Glomerular endothelial cell (primary cell): ENCODE results near the gene UBR3. TPM values are rescaled to one million over a fixed set of nuclear protein-coding genes. Genes with fewer than 3 reads are reported as not detected.
"Not testable (repeated sequence)": the region's sequence is repeated elsewhere in the genome, so short reads cannot be mapped to it uniquely, and the experiment has no call there.

Experiments used
- DNase-seq: peaks from one replicate; pipeline ENCODE4 v3.0.0-alpha.2; 2011; ENCODE audit warnings: low read depth, low spot score; ENCODE audit errors: extremely low read depth
- total RNA-seq: library from RNA; depleted of rRNA; stranded (reverse); fragments of >200 nt; gene quantifications from 2 replicates; pipeline ENCODE4 v1.2.3, GENCODE V29; 2015

The UBR3 gene, protein sequence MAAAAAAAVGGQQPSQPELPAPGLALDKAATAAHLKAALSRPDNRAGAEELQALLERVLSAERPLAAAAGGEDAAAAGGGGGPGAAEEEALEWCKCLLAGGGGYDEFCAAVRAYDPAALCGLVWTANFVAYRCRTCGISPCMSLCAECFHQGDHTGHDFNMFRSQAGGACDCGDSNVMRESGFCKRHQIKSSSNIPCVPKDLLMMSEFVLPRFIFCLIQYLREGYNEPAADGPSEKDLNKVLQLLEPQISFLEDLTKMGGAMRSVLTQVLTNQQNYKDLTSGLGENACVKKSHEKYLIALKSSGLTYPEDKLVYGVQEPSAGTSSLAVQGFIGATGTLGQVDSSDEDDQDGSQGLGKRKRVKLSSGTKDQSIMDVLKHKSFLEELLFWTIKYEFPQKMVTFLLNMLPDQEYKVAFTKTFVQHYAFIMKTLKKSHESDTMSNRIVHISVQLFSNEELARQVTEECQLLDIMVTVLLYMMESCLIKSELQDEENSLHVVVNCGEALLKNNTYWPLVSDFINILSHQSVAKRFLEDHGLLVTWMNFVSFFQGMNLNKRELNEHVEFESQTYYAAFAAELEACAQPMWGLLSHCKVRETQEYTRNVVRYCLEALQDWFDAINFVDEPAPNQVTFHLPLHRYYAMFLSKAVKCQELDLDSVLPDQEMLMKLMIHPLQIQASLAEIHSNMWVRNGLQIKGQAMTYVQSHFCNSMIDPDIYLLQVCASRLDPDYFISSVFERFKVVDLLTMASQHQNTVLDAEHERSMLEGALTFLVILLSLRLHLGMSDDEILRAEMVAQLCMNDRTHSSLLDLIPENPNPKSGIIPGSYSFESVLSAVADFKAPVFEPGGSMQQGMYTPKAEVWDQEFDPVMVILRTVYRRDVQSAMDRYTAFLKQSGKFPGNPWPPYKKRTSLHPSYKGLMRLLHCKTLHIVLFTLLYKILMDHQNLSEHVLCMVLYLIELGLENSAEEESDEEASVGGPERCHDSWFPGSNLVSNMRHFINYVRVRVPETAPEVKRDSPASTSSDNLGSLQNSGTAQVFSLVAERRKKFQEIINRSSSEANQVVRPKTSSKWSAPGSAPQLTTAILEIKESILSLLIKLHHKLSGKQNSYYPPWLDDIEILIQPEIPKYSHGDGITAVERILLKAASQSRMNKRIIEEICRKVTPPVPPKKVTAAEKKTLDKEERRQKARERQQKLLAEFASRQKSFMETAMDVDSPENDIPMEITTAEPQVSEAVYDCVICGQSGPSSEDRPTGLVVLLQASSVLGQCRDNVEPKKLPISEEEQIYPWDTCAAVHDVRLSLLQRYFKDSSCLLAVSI (N-terminal part only)
- total RNA-seq, result 18.5 and 28.5 TPM in 2 replicates

DNA sequence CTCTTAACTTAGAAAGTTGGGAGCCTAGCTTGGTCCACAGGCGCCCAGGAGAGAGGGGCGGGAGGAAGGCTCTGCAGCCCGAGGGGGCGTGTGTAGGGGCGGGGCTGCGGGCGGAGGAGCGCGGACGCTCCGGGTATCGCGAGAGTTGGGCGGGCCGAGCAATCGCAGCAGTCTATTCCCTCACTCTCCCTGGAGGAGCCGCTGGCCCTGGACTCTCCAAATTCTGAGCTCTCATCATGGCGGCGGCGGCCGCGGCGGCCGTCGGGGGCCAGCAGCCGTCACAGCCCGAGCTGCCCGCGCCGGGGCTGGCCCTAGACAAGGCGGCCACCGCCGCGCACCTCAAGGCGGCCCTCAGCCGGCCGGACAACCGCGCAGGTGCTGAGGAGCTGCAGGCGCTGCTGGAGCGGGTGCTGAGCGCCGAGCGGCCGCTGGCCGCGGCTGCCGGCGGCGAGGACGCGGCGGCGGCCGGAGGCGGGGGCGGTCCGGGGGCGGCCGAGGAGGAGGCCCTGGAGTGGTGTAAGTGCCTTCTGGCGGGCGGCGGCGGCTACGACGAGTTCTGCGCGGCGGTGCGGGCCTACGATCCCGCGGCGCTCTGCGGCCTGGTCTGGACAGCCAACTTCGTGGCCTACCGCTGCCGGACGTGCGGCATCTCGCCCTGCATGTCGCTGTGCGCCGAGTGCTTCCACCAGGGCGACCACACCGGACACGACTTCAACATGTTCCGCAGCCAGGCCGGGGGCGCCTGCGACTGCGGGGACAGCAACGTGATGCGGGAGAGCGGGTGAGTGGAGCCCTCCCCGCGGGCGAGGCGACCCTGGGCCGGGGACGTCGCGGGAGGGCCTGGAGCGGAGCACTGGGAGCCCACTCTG lies at the start of gene UBR3:
Gene UBR3 (plus strand): TSS at position 183 of the 869 bp plus-strand sequence. CDS start 54 bp downstream, at position 237.
- no peak for DNase-seq

GRCh38 chr2:169778446-169778845 lies 48.8 kb upstream of the UBR3 start:
- DNase-seq, result no peak

GRCh38 chr2:169781249-169782013 lies 45.8 kb upstream of the UBR3 start:
- DNase-seq, result no peak

GRCh38 chr2:169782513-169782912 lies 44.7 kb upstream of the UBR3 start:
- no peak for DNase-seq

DNA sequence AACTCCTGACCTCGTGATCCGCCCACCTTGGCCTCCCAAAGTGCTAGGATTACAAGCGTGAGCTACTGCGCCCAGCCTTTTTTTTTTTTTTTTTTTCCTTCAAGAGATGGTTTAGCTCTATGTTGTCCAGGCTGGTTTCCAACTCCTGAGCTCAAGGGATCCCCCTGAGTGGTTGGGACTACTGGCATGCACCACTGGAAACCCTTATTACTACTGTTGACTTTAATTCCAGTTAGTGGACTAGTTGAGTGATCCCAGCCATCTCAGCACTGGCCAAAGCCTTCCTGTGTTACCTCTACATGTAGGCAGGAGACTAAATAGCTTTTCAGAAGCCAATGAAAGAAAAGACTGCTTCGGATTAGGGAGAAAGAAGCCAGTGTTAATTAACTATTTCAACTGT lies 36.7 kb upstream of the UBR3 start:
- no peak for DNase-seq

- no peak for DNase-seq
These were observed 32.1 kb upstream of the UBR3 start for GRCh38 chr2:169795181-169795580.

- DNase-seq, result no peak
These were observed 30.8 kb upstream of the UBR3 start for GRCh38 chr2:169796441-169796840.

DNA sequence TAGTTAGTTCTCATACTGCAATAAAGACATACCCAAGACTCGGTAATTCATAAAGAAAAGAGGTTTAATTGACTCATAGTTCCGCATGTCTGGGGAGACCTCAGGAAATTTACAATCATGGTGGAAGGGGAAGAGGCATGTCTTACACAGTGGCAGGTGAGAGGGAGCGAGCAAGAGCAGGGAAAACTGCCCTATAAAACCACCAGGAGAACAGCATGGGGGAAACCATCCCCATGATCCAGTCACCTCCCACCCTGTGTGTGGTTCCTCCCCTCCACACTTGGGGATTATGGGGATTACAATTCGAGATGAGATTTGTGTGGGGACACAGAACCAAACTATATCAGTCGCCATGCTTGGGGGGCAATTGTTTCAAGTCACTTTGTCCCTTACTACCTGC lies 29.7 kb upstream of the UBR3 start:
- DNase-seq, result no peak

GRCh38 chr2:169798397-169798717 lies 28.9 kb upstream of the UBR3 start:
- no peak for DNase-seq

DNA sequence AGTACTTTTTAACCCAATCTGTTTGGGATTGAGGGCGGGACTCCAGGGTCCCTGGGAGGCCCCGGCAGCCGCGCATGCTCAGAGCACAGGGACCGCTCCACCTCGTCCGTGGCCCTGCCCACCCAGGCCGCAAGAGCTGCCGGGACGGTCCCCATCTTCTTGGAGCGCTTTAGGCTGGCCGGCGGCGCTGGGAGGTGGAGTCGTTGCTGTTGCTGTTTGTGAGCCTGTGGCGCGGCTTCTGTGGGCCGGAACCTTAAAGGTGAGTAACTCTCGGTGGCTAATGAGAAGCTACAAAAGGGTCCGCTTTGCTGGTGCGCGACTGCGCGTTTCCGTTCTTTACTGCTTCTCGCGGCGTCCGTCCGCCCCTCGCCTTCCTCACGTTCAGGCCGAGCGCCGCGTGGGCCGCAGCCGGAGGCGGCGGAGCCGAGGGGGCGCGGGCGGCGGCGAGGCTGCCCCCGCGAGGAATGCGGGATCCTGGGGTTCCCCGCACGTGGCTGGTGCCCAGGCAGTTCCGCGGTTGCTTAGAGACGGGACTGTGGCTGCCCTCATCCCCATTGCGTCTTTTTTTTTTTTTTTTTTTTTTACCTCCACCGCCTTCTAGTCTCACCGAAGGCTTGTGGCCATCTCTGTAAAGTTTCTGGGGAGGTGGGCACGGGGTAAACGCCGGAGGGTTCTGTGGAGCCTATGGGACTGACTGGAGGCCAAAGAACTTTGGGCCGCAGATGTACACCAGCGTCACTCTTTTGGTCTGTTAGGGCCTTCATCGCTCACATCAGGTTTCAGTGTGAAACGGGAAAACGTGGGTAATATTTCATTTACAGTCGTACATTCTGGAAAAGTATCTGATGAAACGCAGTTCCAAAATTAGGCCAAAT lies 28.3 kb upstream of the UBR3 start, which contains the start of gene SSB:
Gene SSB (plus strand): TSS at position 154 of the 875 bp plus-strand sequence. CDS start 2,090 bp downstream, outside the sequence.
- no peak for DNase-seq

- DNase-seq, result no peak
These were observed 23.8 kb upstream of the UBR3 start for GRCh38 chr2:169803480-169803879.

DNA sequence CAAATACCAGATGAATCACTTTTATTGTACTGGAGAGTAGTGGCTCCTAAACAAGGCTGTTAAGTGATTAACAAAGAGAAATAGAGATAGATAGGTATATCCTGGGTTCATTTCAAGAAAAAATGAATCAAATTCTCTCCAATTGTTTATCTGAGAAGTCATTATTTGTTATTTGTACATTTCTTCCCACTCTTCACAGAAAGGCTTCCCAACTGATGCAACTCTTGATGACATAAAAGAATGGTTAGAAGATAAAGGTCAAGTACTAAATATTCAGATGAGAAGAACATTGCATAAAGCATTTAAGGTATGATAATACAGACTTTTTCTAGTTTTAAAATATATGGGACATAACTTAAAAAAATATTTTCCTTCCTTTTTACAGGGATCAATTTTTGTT lies 20.7 kb upstream of the UBR3 start:
- no peak for DNase-seq

DNA sequence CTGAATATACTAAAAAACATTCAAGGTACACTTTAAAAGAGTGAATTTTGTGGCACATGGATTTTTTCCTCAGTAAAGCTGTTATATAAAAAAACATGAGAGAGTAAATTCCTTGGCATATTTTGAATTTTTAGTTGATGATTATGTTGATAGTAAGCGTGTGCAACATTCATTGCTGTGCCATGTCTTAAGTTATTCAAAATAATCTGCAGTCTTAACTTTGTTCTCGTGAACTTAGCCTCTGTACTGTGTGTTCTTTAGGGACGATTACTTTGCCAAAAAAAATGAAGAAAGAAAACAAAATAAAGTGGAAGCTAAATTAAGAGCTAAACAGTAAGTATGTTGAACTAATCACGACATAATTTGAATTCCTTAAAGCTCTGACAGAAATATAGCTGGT lies 19.0 kb upstream of the UBR3 start:
- DNase-seq, result no peak

- DNase-seq, result no peak
These were observed 11.4 kb upstream of the UBR3 start for GRCh38 chr2:169815849-169816248.

- DNase-seq, result not testable (repeated sequence)
These were observed 10.3 kb upstream of the UBR3 start for GRCh38 chr2:169816961-169817360.

- not testable (repeated sequence) for DNase-seq
These were observed 9.9 kb upstream of the UBR3 start for GRCh38 chr2:169817369-169817768.

DNA sequence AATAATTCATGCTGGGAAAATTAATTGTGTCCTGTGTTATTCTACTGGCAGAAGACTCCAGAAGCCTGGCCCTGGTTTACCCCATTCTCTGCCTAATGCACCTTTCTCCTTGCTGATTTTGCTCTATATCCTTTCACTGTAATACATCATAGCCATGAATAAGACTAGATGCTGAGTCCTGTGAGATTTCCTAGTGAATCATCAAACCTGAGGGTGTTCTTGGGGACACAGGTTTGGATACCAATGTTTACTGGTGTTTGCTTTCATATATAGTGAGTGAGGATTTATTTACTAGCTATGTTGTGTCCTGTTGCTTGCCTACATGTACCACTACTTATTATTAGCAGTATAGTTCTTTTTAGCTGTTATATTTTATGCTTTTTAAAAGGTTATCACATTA lies 9.0 kb upstream of the UBR3 start:
- DNase-seq, result no peak

DNA sequence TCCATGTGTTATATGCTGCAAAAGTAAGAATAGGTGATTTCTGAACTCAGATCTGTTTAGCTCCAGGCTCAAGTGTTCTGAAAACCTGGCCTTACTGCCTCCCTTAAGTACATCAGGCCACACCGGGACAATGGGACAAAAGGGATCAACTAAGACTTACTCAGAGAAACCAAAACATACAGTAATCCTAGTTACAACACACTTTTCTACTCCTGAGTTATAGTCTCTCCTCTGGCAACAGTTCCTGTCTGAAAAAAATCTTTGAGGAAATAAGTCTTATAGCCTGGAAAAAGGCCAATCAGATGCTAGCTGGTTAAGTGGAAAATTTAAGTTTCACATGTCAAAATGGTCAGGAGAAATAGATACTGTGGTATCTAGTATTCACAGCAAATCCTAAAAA lies 8.1 kb upstream of the UBR3 start:
- no peak for DNase-seq
